Fibroblast of the aortic adventitia (primary cell): Measurements from ENCODE around the gene KRTAP5-4. TPM values are rescaled to one million over a fixed set of nuclear protein-coding genes. Genes with fewer than 3 reads are reported as not detected.

Source experiments
- DNase-seq: peaks from one replicate; pipeline ENCODE4 v3.0.0-alpha.2; 2010; ENCODE audit warnings: low read depth
- H3K4me3 ChIP-seq: 2 replicates; pipeline ENCODE4 v1.5.1; 2011; ENCODE audit warnings: low read depth, mild to moderate bottlenecking, control low read depth, low read length, moderate library complexity
- total RNA-seq: library from RNA; depleted of rRNA; stranded (reverse); fragments of >200 nt; gene quantifications from 2 replicates; pipeline ENCODE4 v1.2.3, GENCODE V29; 2012; ENCODE audit warnings: low replicate concordance
- TF ChIP-seq, protein P1 (sequence below): IDR thresholded peaks from 2 replicates; pipeline ENCODE4 v1.5.1; 2011; ENCODE audit warnings: mild to moderate bottlenecking, low read length, control low read depth, inconsistent platforms; ENCODE audit not compliant: insufficient read depth

KRTAP5-4 gene
- total RNA-seq, 1 donor, result not detected

DNA sequence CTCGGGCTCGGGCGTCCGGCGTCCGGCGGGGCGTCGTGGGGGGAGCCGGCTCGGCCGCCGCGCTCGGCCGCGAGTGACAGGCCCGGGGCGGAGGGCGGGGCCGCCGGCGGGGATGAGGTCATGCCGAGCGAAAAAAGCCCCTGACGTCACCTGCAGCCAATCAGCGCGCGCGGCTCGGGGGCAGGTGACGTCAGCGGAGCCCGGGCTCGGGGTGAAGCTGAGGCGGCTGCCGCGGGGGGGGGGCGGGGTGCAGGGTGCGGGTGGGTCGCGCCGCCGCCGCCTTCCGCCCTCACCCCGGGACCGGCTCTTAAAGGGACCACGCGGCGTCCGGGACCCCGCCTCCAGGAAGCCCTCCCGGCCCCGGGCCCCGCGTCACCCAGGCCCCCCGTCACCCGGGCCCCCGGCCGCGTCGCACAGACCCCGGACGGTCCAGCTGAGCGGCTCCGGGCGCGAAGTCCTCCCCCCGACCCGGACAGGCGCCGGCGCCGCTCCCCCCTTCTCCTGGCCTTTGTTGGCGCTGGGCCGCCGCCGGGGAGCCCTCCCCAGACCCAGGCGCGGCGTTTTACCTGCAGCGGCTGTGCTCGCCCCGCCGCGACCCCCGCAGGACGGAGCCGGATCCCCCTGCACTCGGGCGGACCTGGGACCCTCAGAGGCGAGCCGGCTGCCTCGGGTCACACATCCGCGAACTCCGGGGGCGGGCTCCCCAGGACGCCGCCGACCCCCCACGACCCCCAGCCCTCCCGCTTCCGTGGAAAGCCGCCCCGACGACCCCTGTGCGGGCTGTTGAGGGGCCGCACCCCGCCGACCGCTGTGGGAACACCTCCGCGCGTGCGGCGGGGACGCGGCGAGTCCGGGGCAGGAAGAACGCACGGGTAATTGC lies 49.5 kb downstream of the KRTAP5-4 start, which contains the start of gene DUSP8:
Gene DUSP8, minus strand, starts transcription at position 75 of the 880 bp plus-strand sequence. CDS start 6,445 bp downstream, outside the sequence.
- TF ChIP-seq, protein P1, sequence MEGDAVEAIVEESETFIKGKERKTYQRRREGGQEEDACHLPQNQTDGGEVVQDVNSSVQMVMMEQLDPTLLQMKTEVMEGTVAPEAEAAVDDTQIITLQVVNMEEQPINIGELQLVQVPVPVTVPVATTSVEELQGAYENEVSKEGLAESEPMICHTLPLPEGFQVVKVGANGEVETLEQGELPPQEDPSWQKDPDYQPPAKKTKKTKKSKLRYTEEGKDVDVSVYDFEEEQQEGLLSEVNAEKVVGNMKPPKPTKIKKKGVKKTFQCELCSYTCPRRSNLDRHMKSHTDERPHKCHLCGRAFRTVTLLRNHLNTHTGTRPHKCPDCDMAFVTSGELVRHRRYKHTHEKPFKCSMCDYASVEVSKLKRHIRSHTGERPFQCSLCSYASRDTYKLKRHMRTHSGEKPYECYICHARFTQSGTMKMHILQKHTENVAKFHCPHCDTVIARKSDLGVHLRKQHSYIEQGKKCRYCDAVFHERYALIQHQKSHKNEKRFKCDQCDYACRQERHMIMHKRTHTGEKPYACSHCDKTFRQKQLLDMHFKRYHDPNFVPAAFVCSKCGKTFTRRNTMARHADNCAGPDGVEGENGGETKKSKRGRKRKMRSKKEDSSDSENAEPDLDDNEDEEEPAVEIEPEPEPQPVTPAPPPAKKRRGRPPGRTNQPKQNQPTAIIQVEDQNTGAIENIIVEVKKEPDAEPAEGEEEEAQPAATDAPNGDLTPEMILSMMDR, result no peak
- DNase-seq, result peak; percentile 69
- H3K4me3 ChIP-seq, result peak within 1 kb of the TSS; percentile 41

GRCh38 chr11:1571760-1572196 lies 50.2 kb downstream of the KRTAP5-4 start:
- peak overlapping the region; percentile 35 for H3K4me3 ChIP-seq
- no peak for DNase-seq
- TF ChIP-seq, protein P1, result no peak

Other genes with a start within 250 kb of the KRTAP5-4 start
- gene BRSK2, start 232.2 kb downstream of the KRTAP5-4 start, total RNA-seq, result 0.36 TPM in 1 of 2 replicates, not detected in the other
- 3.1 and 13.9 TPM in 2 replicates for gene MOB2, start 135.4 kb downstream of the KRTAP5-4 start, total RNA-seq
- gene DUSP8, start 49.9 kb downstream of the KRTAP5-4 start, total RNA-seq, result 0.36 TPM in 1 of 2 replicates, not detected in the other
- not detected in 2 replicates for gene KRTAP5-1, start 36.9 kb downstream of the KRTAP5-4 start, total RNA-seq
- gene KRTAP5-2, start 23.8 kb downstream of the KRTAP5-4 start, total RNA-seq, result not detected in 2 replicates
- not detected in 2 replicates for gene KRTAP5-3, start 13.7 kb downstream of the KRTAP5-4 start, total RNA-seq
- not detected in 2 replicates for gene KRTAP5-5, start 7.6 kb upstream of the KRTAP5-4 start, total RNA-seq
- gene KRTAP5-6, start 75.1 kb upstream of the KRTAP5-4 start, total RNA-seq, result not detected in 2 replicates
- 2.2 and 5.9 TPM in 2 replicates for gene IFITM10, start 128.5 kb upstream of the KRTAP5-4 start, total RNA-seq
- 184 and 221 TPM in 2 replicates for gene CTSD, start 141.8 kb upstream of the KRTAP5-4 start, total RNA-seq
- 0.82 TPM in 1 of 2 replicates, not detected in the other for gene SYT8, start 212.9 kb upstream of the KRTAP5-4 start, total RNA-seq
- gene TNNI2, start 216.8 kb upstream of the KRTAP5-4 start, total RNA-seq, result not detected in 2 replicates
- gene LSP1, start 230.9 kb upstream of the KRTAP5-4 start, total RNA-seq, result 18.7 and 40.2 TPM in 2 replicates